Effector memory CD8-positive, alpha-beta T cell (primary cell): ENCODE measurements around the gene MAN2A2.
A peak's percentile ranks its signal among the peaks of the same experiment; 100 is the strongest.
"Not testable (repeated sequence)": the region's sequence is repeated elsewhere in the genome, so short reads cannot be mapped to it uniquely, and the experiment has no call there.

Experiments used
- ATAC-seq: fragments of 150-1000 bp; cut with Tn5 transposase; replicated peaks from 2 replicates; pipeline ENCODE4 v1.10.0; 2021; ENCODE audit warnings: mild to moderate bottlenecking, moderate library complexity
- DNase-seq, 3 experiments: peaks; one replicate each; pipeline ENCODE4 v3.0.0; 2021
- H3K27ac Mint-ChIP-seq, 2 donors: one replicate each; pipeline ENCODE4 v1.8.0; 2022; ENCODE audit warnings: mild to moderate bottlenecking in 2 of 2, mixed read lengths in 2 of 2, moderate library complexity in 2 of 2
- H3K27me3 Mint-ChIP-seq, 2 donors: one replicate each; pipeline ENCODE4 v1.8.0; 2022; ENCODE audit warnings: mixed read lengths in 2 of 2
- H3K36me3 Mint-ChIP-seq: one replicate; pipeline ENCODE4 v1.8.0; 2022; ENCODE audit warnings: mild to moderate bottlenecking, moderate library complexity, mixed read lengths; ENCODE audit not compliant: insufficient read depth
- H3K4me1 Mint-ChIP-seq, 2 donors: one replicate each; pipeline ENCODE4 v1.8.0; 2022; ENCODE audit warnings: low read depth in 2 of 2, mixed read lengths in 2 of 2
- H3K4me3 Mint-ChIP-seq, 2 donors: one replicate each; pipeline ENCODE4 v1.8.0; 2022; ENCODE audit warnings: mild to moderate bottlenecking in 2 of 2, mixed read lengths in 2 of 2, moderate library complexity in 2 of 2
- H3K9me3 Mint-ChIP-seq, 2 donors: one replicate each; pipeline ENCODE4 v1.8.0; 2022; ENCODE audit warnings: mixed read lengths in 2 of 2

The MAN2A2 gene

DNA sequence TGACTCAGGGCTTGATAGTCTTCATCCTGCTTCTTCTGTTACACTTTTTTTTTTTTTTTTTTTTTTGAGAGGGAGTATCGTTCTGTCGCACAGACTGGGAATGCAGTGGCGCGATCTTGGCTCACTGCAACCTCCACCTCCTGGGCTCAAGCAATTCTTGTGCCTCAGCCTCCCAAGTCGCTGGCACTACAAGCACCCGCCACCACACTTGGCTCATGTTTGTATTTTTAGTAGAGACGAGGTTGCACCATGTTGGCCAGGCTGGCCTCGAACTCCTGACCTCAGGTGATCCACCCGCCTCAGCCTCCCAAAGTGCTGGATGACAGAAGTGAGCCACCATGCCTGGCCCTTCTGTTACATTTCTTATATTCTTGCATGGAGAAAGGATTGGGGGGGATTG lies 28.1 kb upstream of the MAN2A2 start:
- Mint-ChIP-seq H3K27ac (peak overlapping the region in 1 of 2 donors; percentile 44), H3K4me1 (peaks cover 23 to 36% of the 10 kb centered on the region in 2 donors), H3K36me3 (peaks cover 67% of the 10 kb centered on the region)
- not testable (repeated sequence) for ATAC-seq, H3K4me3 Mint-ChIP-seq, DNase-seq, H3K9me3 Mint-ChIP-seq, H3K27me3 Mint-ChIP-seq

DNA sequence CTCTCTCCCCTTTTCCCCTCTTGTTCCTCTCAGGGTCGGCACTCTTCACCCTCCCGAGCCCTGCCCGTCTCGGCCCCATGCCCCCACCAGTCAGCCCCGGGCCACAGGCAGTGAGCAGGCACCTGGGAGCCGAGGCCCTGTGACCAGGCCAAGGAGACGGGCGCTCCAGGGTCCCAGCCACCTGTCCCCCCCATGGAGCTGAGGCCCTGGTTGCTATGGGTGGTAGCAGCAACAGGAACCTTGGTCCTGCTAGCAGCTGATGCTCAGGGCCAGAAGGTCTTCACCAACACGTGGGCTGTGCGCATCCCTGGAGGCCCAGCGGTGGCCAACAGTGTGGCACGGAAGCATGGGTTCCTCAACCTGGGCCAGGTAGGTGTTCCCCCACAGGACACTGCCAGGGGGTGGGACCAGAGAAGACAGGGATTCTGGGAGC lies 27.5 kb upstream of the MAN2A2 start:
- Mint-ChIP-seq H3K36me3 (peaks cover 67% of the 10 kb centered on the region), H3K27me3 (no peaks in the 10 kb centered on the region), H3K4me1 (peaks cover 17 to 32% of the 10 kb centered on the region in 2 donors), H3K9me3 (no peaks in the 10 kb centered on the region), H3K27ac (peak overlapping the region; percentile 44 to 70), H3K4me3 (no peak overlapping the region)
- DNase-seq: no peak
- ATAC-seq: no peak

DNA sequence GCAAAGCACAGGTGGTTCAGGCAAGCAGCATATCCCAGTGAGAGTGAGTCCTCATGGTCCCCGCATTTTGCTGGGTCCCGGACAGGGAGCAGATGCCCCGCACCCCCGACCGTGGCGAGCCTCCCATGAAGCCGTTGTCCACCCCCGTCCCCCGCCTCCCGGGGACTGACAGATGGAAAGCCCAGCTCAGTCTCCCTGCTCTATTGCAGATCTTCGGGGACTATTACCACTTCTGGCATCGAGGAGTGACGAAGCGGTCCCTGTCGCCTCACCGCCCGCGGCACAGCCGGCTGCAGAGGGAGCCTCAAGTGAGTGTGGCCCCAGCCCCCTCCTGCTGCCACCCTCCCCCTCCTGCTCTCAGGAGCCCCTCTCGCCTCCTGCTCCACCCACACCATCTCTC lies 27.1 kb upstream of the MAN2A2 start:
- H3K9me3 Mint-ChIP-seq: no peaks in the 10 kb centered on the region
- H3K27me3 Mint-ChIP-seq: no peaks in the 10 kb centered on the region
- H3K4me3 Mint-ChIP-seq: no peak overlapping the region
- H3K4me1 Mint-ChIP-seq: peaks cover 13 to 28% of the 10 kb centered on the region in 2 donors
- H3K36me3 Mint-ChIP-seq: peaks cover 67% of the 10 kb centered on the region
- peak overlapping the region in 1 of 2 donors; percentile 70 for H3K27ac Mint-ChIP-seq
- DNase-seq: no peak
- no peak for ATAC-seq

DNA sequence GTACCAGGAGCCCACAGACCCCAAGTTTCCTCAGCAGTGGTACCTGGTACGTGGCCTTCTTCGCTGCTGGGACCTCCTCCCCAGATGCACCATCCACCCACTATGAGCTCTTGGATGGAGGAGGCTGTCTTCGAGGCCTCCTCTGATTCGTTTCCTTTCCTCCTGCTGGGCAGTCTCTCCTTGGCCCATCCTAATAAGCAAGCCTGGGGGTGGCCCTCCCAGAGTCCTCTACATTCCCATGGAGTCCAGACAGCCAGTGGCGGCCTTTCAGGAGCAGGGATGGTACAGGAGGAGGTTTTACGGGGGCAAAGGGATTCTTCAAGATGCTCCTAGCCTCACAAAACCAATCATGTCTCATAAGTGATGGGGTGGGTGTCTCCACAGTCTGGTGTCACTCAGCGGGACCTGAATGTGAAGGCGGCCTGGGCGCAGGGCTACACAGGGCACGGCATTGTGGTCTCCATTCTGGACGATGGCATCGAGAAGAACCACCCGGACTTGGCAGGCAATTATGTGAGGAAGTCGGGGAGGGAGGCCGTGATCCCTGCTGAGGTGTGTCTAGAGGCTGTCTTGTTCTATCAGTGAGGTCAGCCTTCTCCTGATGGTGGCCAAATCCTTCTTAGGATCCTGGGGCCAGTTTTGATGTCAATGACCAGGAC lies 26.5 kb upstream of the MAN2A2 start:
- Mint-ChIP-seq H3K9me3 (no peaks in the 10 kb centered on the region), H3K36me3 (peaks cover 72% of the 10 kb centered on the region), H3K27me3 (no peaks in the 10 kb centered on the region), H3K4me1 (peaks cover 13 to 28% of the 10 kb centered on the region in 2 donors), H3K4me3 (no peak overlapping the region), H3K27ac (peak overlapping the region in 1 of 2 donors; percentile 23)
- no peak for DNase-seq
- ATAC-seq: no peak

DNA sequence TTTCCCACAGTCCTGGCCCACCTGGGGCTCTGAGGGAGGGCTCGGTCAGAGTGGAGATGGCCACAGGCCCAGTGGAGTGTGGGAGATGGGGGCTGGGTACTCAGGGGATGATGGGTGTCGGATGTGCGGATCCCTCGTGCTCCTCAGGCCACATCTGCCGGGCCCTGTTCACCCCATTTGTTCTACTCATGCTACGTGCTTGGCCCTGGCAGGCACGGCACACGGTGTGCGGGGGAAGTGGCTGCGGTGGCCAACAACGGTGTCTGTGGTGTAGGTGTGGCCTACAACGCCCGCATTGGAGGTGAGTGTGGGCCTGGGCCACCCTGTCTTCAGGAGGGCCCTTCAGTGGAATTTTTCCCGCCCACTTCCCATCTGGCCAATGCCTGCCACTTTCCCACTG lies 25.8 kb upstream of the MAN2A2 start:
- H3K4me1 Mint-ChIP-seq: peaks cover 11 to 26% of the 10 kb centered on the region in 2 donors
- H3K36me3 Mint-ChIP-seq: peaks cover 69% of the 10 kb centered on the region

DNA sequence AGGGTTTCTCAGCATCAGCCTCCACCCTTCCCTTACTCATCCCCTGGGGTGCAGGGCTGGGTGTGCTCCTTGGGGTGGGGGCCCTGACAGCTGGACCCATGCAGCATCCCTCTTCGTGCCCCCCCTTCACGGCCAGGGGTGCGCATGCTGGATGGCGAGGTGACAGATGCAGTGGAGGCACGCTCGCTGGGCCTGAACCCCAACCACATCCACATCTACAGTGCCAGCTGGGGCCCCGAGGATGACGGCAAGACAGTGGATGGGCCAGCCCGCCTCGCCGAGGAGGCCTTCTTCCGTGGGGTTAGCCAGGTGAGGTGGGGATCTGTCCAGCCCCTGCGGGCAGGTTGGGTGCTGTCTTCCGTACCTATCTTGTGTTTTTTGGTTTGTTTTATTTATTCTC lies 25.1 kb upstream of the MAN2A2 start:
- Mint-ChIP-seq H3K4me3 (no peak overlapping the region), H3K4me1 (peaks cover 7 to 19% of the 10 kb centered on the region in 2 donors)
- DNase-seq: no peak

More for the DNA sequence above, 25.8 kb upstream of the MAN2A2 start:
- ATAC-seq: no peak
- H3K9me3 Mint-ChIP-seq: no peaks in the 10 kb centered on the region
- no peaks in the 10 kb centered on the region for H3K27me3 Mint-ChIP-seq
- DNase-seq: no peak
- H3K4me3 Mint-ChIP-seq: no peak overlapping the region
- H3K27ac Mint-ChIP-seq: peak overlapping the region in 1 of 2 donors; percentile 23

DNA sequence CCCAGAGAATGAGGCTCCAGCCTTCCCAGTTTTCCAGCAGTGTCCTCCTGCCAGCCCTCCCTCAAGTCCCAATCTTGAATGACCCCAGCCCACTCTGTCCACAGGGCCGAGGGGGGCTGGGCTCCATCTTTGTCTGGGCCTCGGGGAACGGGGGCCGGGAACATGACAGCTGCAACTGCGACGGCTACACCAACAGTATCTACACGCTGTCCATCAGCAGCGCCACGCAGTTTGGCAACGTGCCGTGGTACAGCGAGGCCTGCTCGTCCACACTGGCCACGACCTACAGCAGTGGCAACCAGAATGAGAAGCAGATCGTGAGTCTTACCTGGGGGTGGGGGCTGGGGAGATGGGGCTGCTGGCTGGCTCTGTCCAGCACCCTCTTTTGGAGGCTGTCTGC lies 24.4 kb upstream of the MAN2A2 start:
- Mint-ChIP-seq H3K9me3 (no peaks in the 10 kb centered on the region), H3K27me3 (no peaks in the 10 kb centered on the region), H3K4me3 (no peak overlapping the region), H3K27ac (no peak overlapping the region), H3K36me3 (peaks cover 72% of the 10 kb centered on the region), H3K4me1 (peaks cover 5 to 15% of the 10 kb centered on the region in 2 donors)
- no peak for DNase-seq
- no peak for ATAC-seq

More for the DNA sequence above, 25.1 kb upstream of the MAN2A2 start:
- H3K36me3 Mint-ChIP-seq: peaks cover 67% of the 10 kb centered on the region
- no peaks in the 10 kb centered on the region for H3K9me3 Mint-ChIP-seq
- no peak for ATAC-seq
- no peaks in the 10 kb centered on the region for H3K27me3 Mint-ChIP-seq
- no peak overlapping the region for H3K27ac Mint-ChIP-seq

DNA sequence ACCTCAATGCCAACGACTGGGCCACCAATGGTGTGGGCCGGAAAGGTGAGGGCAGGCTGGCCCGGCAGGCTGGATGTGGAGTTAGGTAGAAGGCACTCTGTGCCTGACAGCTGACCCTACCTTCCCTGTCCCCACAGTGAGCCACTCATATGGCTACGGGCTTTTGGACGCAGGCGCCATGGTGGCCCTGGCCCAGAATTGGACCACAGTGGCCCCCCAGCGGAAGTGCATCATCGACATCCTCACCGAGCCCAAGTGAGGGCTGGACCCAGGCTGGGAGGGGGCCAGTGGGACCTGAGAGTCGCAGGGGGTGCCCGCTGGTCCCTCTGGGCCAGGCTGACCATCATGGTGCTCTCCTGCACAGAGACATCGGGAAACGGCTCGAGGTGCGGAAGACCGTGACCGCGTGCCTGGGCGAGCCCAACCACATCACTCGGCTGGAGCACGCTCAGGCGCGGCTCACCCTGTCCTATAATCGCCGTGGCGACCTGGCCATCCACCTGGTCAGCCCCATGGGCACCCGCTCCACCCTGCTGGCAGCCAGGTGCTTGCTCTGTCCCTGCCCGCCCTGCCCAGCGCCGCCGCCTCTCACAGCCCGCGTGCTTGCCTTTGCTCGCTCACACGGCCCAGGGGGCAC lies 23.3 kb upstream of the MAN2A2 start:
- Mint-ChIP-seq H3K36me3 (peaks cover 67% of the 10 kb centered on the region), H3K4me1 (peaks cover 0 to 12% of the 10 kb centered on the region in 2 donors), H3K4me3 (no peak overlapping the region), H3K27me3 (peaks cover 0 to 1% of the 10 kb centered on the region in 2 donors), H3K27ac (no peak overlapping the region), H3K9me3 (no peaks in the 10 kb centered on the region)
- no peak for DNase-seq
- no peak for ATAC-seq

DNA sequence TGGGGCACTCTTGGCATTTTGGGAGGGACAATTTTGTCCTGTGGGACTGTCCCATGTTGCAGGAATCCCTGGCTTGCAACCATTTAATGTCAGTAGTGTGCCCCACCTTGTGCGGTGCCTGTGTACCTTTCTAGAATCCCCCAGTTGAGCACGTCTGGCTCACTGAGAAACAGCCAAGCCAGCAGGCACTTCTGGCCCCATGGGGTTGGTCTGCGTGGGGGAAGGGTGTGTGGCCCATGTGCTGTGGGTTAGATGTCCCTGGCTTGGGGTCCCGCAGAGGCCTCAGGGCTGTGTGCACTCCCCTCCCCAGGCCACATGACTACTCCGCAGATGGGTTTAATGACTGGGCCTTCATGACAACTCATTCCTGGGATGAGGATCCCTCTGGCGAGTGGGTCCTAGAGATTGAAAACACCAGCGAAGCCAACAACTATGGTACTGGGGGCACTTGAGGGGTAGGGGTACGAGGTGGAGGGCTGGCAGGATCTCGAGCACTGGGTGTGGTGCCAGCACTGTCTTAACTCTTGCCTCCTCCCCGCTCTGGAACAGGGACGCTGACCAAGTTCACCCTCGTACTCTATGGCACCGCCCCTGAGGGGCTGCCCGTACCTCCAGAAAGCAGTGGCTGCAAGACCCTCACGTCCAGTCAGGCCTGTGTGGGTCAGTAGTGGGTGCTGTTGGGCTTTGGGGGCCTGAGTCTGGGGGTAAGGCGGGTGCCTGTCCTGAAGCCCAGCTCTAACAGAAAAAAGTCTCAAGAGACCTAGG lies 22.5 kb upstream of the MAN2A2 start:
- no peak overlapping the region for H3K27ac Mint-ChIP-seq
- H3K9me3 Mint-ChIP-seq: no peaks in the 10 kb centered on the region
- peaks cover 0 to 7% of the 10 kb centered on the region in 2 donors for H3K27me3 Mint-ChIP-seq
- ATAC-seq: no peak
- DNase-seq: no peak
- peaks cover 63% of the 10 kb centered on the region for H3K36me3 Mint-ChIP-seq
- H3K4me1 Mint-ChIP-seq: peaks cover 0 to 16% of the 10 kb centered on the region in 2 donors
- H3K4me3 Mint-ChIP-seq: no peak overlapping the region

DNA sequence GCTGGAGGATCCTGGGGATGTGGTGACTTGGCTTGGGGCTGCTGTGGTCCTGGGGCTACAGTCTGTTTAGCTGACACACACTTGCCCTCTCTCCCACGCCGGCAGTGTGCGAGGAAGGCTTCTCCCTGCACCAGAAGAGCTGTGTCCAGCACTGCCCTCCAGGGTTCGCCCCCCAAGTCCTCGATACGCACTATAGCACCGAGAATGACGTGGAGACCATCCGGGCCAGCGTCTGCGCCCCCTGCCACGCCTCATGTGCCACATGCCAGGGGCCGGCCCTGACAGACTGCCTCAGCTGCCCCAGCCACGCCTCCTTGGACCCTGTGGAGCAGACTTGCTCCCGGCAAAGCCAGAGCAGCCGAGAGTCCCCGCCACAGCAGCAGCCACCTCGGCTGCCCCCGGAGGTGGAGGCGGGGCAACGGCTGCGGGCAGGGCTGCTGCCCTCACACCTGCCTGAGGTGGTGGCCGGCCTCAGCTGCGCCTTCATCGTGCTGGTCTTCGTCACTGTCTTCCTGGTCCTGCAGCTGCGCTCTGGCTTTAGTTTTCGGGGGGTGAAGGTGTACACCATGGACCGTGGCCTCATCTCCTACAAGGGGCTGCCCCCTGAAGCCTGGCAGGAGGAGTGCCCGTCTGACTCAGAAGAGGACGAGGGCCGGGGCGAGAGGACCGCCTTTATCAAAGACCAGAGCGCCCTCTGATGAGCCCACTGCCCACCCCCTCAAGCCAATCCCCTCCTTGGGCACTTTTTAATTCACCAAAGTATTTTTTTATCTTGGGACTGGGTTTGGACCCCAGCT lies 21.7 kb upstream of the MAN2A2 start:
- Mint-ChIP-seq H3K4me1 (peaks cover 0 to 21% of the 10 kb centered on the region in 2 donors), H3K36me3 (peaks cover 55% of the 10 kb centered on the region), H3K27ac (peak overlapping the region in 1 of 2 donors; percentile 57), H3K4me3 (no peak overlapping the region), H3K9me3 (no peaks in the 10 kb centered on the region), H3K27me3 (peaks cover 0 to 7% of the 10 kb centered on the region in 2 donors)
- no peak for ATAC-seq
- no peak for DNase-seq

DNA sequence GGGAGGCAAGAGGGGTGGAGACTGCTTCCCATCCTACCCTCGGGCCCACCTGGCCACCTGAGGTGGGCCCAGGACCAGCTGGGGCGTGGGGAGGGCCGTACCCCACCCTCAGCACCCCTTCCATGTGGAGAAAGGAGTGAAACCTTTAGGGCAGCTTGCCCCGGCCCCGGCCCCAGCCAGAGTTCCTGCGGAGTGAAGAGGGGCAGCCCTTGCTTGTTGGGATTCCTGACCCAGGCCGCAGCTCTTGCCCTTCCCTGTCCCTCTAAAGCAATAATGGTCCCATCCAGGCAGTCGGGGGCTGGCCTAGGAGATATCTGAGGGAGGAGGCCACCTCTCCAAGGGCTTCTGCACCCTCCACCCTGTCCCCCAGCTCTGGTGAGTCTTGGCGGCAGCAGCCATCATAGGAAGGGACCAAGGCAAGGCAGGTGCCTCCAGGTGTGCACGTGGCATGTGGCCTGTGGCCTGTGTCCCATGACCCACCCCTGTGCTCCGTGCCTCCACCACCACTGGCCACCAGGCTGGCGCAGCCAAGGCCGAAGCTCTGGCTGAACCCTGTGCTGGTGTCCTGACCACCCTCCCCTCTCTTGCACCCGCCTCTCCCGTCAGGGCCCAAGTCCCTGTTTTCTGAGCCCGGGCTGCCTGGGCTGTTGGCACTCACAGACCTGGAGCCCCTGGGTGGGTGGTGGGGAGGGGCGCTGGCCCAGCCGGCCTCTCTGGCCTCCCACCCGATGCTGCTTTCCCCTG lies 21.0 kb upstream of the MAN2A2 start:
- DNase-seq: no peak
- Mint-ChIP-seq H3K27me3 (peaks cover 0 to 7% of the 10 kb centered on the region in 2 donors), H3K9me3 (no peaks in the 10 kb centered on the region), H3K27ac (peak overlapping the region in 1 of 2 donors; percentile 57), H3K4me3 (no peak overlapping the region), H3K4me1 (peaks cover 0 to 14% of the 10 kb centered on the region in 2 donors), H3K36me3 (peaks cover 47% of the 10 kb centered on the region)
- ATAC-seq: no peak

DNA sequence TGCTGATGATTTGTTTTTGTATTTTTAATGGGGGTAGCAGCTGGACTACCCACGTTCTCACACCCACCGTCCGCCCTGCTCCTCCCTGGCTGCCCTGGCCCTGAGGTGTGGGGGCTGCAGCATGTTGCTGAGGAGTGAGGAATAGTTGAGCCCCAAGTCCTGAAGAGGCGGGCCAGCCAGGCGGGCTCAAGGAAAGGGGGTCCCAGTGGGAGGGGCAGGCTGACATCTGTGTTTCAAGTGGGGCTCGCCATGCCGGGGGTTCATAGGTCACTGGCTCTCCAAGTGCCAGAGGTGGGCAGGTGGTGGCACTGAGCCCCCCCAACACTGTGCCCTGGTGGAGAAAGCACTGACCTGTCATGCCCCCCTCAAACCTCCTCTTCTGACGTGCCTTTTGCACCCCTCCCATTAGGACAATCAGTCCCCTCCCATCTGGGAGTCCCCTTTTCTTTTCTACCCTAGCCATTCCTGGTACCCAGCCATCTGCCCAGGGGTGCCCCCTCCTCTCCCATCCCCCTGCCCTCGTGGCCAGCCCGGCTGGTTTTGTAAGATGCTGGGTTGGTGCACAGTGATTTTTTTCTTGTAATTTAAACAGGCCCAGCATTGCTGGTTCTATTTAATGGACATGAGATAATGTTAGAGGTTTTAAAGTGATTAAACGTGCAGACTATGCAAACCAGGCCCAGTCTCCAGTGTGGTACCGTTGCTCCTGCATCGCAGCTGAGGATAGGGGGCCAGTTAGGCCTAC lies 20.1 kb upstream of the MAN2A2 start:
- Mint-ChIP-seq H3K27me3 (peaks cover 7 to 10% of the 10 kb centered on the region in 2 donors), H3K36me3 (peaks cover 39% of the 10 kb centered on the region), H3K9me3 (no peaks in the 10 kb centered on the region), H3K27ac (peak overlapping the region in 1 of 2 donors; percentile 55), H3K4me3 (no peak overlapping the region), H3K4me1 (peaks cover 0 to 11% of the 10 kb centered on the region in 2 donors)
- DNase-seq (no peak), ATAC-seq (peak; percentile 8)
